T-helper 9 cell (primary cell): ENCODE results near the gene KCNJ12.
"Not testable (repeated sequence)": the region's sequence is repeated elsewhere in the genome, so short reads cannot be mapped to it uniquely, and the experiment has no call there.

Source experiments
- DNase-seq: peaks from one replicate; pipeline ENCODE4 v3.0.0-alpha.2; 2020

The KCNJ12 gene

GRCh38 chr17:21349358-21350050, 26.7 kb upstream of the KCNJ12 start:
- DNase-seq: not testable (repeated sequence)

DNA sequence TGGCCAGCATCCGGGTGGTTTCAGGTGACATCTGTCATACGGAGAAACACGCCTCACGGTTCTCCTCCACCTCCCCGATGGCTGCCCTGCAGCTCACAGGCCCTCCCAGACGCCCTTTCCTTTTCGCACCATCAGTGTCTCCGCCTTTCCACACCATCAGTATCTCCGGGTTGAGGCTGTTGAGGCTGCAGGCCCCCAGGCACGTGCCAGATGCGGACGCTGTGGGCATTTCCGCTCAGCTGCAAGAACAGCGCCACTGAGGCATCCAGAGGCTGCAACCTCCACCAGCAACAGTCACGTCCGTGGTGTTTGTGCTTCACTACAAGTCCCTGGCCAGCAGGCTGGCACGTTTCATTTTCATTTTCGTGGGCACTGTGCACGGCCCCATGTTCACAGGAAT, 25.7 kb upstream of the KCNJ12 start:
- DNase-seq: not testable (repeated sequence)

- DNase-seq: no peak
These were observed 24.6 kb upstream of the KCNJ12 start for GRCh38 chr17:21351366-21352065.

DNA sequence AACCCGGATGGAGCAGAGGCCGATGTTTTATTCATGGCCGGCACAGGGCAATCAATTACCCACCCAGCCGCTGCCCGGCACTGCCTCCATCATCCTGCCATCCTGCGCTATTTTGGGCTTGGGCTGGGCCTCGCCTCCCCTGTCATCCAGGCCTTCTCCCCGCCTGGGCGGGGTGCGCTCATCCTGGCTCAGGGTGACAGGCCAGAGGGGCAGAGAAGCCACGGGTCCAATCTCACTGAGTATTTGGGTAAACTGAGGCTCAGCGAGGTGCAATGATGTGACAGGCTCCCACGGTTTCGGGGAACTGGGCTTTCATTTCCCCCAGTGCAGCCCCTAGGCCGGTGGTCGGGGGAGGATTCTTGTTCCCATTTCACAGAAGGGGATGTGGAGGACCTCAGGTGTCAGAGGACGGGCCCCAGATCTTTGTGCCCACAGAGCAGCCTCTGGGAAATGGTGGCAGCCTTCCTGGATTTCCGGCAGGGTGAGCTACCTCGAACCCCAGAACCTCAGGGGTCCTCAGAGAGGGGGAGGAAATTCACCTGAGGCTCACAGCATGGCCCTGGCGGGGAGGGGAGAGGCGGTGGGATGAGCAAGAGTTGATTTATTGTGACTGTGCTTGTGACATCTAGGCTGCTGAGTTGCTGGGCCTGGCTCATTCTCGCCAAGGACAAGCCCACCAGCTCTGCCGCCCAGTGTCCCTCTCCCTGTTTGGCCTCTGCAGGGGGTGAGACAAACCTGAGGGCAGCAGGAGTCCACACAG, 23.8 kb upstream of the KCNJ12 start:
- no peak for DNase-seq

DNA sequence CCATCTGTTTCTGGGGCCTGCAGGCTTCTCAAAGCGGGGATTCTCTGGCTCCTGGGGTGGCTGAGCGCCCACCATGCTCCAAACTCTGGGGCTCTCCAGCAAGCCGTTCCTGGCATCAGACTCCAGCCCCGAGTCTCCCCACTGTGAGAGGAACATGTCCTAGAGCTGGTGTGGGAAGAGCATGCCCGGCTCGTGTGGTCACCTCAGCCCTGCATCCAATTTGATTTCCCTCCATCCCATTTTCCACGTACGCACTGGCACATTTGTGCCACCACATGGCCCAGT, 23.2 kb upstream of the KCNJ12 start:
- DNase-seq: no peak

- no peak for DNase-seq
These were observed 22.7 kb upstream of the KCNJ12 start for GRCh38 chr17:21353326-21354010.

DNA sequence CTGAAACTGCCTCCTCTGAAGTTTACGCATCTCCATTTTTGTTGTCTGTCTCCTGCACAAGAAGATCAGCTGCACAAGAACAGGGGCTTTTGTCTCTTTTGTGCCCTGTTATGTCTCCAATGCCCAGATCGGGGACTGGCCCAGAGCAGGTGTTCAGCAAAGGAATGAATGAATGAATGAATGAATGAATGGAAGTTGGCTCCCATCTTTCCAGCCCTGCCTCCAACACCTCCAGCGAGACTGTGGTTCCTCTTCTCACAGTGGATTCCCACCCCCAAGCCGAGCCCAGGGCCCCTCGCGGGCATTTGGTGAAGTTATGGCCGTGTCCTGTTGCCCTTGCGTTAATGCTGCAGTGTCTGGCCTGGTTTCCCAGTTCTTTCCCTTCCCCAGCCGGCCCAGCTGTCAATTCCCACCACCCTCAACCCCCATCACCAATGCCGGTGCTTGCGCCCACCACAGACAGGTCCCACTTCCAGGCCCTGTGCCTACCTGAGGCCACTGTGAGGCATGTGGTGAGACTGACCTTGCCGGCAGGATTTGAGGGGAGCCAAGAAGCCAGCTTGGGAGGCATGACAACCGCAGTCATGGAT, 21.3 kb upstream of the KCNJ12 start:
- DNase-seq: no peak

GRCh38 chr17:21355586-21355985, 20.6 kb upstream of the KCNJ12 start:
- DNase-seq: no peak

- no peak for DNase-seq
These were observed 19.5 kb upstream of the KCNJ12 start for GRCh38 chr17:21356537-21357127.

DNA sequence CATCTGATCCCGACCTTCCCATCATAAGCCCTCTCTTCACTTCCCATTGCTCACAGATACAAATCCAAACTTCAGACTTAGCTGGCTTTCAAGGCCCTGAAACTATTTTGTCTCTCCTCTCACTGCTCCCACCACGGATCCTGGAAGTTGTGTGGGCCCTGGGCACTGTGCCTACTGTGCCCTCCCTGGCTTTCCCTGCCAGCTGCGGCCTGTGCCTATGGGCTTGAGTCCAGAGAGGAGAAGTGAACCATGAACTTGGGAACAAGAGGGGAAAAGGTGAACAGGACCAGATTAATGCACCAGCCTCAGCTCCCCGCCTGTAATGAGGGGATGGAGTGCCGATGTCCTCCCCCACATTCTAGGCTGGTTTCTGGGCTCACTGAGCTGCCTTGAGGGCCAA, 18.9 kb upstream of the KCNJ12 start:
- DNase-seq: no peak

DNA sequence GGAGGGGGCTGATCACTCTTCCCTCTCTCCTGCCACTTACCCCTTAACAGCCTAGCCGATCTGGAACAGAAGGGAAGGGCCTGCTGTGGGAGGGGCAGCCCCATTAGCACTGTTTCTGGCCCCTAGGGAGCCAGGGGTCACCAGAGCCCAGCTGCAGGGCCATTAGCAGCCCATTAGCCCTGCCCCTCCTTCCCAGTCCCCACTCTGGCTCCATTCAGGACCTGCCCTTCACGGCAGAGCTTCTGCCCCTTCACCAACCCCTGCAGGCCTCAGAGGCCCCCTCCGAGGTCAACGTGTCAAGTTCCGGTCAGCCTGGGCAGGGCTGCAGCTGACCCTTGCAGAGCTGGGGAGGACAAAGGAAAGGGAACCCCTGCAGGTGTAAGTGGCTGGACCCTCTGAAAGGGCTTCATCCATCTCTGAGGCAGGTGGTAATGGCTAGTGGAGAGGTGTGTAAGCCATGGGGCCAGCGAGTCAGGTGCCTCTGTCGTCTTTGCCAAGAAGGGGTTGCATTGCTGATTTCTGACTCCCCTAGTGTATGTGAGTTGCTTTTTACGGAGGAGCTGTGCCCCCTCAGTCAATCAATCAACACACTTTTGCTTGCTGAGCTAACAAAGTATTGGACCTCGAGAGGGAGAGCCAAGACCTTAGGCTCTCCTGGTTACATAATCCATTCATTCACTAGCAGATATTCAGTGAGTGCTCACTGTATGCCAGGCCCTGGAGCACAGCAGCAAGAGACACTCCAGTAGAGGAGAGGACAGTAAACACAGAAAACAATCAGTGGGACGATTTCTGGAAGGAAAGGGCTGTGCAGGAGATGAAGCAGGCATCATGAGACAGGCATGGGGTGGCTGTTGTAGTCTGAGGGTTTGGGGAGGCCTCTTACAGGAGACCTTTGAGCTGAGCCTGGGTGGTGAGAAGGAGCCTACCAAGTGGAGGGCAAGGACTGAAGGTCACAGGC, 18.2 kb upstream of the KCNJ12 start:
- no peak for DNase-seq

DNA sequence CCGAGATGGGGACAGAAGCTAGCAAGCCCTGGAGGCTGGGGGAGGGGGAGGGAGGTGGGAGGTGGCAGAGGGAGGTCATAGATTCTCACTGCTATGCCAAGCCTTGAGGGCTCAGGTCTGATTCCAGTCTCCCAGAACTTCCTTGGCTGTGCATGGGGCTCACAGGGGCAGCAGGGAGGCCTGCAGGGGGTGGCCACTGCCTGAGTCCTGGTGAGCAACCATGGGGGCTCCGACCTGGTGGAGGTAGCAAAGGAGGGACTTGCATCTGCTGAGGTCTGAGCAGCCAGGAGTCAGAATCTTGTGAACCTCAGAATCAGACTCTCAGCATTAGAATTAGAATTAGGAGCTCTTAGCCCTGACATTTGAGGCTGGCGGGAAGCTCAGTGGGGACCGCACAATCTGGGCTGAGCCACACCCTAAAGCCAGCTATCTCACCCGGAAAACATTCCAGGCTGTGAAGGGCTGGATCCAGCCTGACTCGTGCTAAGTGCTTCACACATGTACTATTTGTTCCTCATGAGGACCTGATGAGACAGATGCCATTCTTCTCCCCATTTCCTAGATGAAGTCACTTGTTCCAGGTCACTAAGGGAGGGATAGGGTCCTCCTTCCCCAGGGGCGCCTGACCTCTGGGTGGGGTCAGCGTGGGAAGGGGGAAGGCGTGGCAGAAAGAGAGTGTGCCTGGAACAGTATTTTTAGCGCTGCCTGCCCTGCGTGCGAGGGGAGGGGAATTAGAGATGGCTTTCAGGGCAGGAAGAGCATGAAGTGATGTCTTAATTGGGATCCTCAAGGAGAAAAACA, 17.3 kb upstream of the KCNJ12 start:
- DNase-seq: no peak

- no peak for DNase-seq
These were observed 16.7 kb upstream of the KCNJ12 start for GRCh38 chr17:21359483-21359840.

- DNase-seq: no peak
These were observed 16.1 kb upstream of the KCNJ12 start for GRCh38 chr17:21360048-21360447.

DNA sequence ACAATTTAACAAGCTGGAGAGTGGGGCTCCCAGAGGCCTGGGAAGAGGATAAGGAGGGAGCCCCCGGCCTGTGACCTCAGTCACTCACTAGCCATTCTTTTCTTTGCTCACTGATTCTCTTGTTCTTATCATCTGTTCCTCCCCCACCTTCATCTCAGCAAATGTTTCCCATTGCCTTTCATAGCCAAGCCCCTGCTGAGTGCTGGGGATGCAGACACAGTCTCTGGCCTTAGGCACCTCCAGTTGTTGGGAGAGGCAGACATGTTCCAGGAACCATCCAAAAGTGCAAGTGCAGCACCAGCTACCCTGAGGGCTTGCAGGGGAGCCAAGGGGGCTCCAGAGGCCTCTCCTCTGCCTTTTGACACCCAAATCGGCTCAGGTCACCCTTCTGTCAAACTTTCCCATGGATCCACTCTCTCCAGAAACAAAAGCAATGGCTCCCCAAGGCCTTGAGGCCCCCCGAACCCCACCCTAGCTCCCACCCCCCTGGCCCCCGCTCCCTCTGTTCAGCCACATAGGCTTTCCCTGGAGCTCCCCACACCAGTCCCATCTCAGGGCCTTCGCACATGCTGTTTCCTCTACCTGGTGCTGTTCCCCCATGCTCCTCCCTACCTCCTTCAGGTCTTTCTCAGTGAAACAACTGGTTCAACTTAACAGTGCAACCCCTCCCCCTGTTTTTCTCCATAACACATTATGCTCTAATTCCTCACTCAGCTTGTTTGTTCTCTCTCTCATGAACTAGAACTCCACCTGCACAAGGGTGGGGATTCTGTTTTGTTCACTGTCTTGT, 14.9 kb upstream of the KCNJ12 start:
- no peak for DNase-seq

DNA sequence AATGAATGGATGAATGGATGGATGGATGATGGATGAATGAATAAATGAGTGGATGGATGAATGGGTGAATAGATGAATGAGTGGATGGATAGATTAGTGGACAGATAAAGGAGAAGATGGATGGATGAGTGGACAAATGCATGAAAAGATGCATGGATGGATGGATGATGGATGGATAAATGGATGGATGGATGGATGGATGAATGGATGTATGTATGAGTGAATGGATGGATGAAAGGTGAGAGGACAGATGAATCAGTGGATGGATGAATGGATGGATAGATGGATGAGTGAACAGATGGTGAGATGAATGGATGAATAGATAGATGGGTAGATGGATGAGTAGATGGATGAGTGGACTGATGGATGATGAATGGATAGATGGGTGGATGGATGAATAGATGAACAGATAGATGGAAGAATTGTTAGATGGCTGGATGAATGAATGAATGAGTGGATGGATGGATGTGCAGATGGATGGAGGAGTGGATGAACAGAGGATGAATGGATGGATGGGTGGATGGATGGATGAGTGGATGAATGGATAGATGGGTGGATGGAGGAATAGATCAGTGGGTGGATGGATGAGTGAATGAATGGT, 13.7 kb upstream of the KCNJ12 start:
- no peak for DNase-seq

DNA sequence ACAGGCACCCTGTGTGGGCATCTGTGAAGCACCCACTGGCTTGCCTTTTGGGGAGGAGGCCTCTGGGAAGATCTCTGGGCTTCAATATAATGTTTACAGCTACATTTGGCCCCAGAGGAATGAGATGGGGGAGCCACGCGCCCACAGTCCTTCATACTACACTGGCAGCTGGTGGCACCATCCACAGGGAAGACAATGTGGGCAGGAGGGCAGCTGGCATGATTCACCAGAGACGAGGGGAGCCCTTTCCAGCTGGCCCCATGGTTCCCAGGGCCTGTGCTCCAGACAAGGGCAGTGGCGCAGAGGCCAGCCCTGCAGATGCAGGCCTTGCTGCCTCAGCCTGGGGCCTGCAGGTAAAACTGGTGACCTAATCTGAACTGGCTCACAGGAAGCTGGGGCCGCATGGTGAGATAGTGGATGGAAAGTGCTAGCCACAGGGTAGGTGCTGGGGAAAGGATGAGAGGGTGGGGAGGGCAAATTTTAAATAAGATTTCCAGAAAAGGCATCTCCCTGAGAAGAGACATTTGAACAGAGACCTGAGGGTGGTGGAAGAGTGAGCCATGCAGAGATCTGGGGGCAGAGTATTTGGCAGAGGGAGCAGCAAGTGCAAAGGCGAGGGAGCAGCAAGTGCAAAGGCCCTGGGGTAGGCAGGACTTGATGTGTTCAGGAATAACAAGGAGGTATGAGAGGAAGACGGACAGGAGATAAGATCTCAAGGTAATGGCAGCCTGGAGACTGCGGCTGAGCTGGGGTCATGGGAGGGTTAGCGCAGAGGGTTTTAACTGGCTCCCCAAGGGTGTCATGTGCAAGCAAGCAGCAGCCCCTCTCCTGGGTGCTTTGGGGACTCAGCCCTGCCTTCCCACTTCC, 12.1 kb upstream of the KCNJ12 start:
- no peak for DNase-seq

GRCh38 chr17:21365016-21365415, 11.1 kb upstream of the KCNJ12 start:
- no peak for DNase-seq
